SKM-1 treated with dmso at 0.1 percent for 144 hours (cell line): ENCODE measurements around the gene FAM177A1.

Experiments used
- DNase-seq: peaks from one replicate; lab custom pipeline; 2025; ENCODE audit not compliant: unreplicated experiment; lab: John Stamatoyannopoulos, UW

FAM177A1 gene

DNA sequence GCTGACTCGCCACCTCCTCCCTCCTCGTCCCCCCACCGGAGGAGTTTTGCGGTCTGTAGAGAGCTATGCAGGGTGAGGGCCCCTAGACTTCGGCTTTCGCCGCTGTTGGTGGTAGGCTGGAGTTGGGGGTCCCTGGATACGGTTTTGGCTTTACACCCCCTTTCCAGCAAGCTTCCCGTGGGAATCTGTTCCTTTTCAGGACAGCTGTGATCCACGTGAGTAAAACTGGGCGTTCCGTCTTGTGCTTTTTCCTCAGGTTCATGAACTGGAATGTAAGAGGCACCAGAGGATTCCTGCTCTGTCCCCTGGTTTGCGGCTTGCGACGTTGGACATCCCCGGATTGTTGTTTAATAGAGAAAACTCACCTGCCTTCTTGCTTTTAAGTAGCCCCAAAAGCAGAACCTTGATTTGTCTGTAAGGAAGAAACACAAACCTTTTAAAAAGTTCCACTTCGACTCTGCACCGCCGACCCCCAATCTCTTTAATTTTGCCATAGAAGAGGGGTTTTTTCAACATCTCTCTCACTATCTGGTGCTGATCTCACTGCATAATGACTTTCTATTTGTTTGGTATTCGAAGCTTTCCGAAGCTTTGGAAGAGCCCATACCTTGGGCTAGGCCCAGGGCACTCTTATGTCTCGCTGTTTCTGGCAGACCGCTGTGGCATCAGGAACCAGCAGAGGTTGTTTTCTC is 76.8 kb downstream of the FAM177A1 start:
- DNase-seq = no peak

DNA sequence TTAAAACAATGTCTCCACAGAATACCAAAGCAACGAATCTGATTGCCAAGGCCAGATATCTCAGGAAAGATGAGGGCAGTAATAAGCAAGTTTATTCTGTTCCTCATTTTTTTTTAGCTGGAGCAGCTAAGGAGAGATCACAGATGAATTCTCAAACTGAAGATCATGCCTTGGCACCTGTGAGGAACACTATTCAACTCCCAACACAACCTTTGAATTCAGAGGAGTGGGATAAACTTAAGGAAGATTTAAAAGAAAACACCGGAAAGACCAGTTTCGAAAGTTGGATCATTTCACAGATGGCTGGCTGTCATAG is 77.3 kb downstream of the FAM177A1 start:
- DNase-seq = no peak

DNA sequence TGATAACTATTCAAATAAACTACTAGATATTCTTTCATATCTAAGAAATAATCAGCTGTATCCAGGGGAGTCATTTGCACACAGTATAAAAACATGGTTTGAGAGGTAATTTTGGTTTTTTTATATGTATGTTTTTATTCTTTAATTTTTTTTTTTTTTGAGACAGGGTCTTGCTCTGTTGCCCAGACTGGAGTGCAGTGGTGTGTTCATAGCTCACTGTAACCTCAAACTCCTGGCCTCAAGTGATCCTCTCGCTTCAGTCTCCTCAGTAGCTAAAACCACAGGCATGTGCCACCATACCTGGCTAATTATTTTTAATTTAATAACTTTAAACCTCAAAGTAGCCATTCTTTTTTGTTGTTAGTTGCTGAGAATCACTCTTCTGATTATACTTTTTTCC is 78.1 kb downstream of the FAM177A1 start:
- no peak for DNase-seq
